Fibroblast of villous mesenchyme (primary cell): ENCODE measurements around the gene OPRM1. TPM values are rescaled to one million over a fixed set of nuclear protein-coding genes. Genes with fewer than 3 reads are reported as not detected.

Experiments
- DNase-seq: peaks from one replicate; pipeline ENCODE4 v3.0.0-alpha.2; 2010; ENCODE audit warnings: low read depth
- H3K4me3 ChIP-seq: 2 replicates; pipeline ENCODE4 v1.5.1; 2011; ENCODE audit warnings: low read depth, mild to moderate bottlenecking, low read length
- CTCF ChIP-seq: IDR thresholded peaks from 2 replicates; pipeline ENCODE4 v1.5.1; 2012; ENCODE audit warnings: low read depth, mild to moderate bottlenecking, low read length; ENCODE audit not compliant: insufficient read depth
- total RNA-seq: library from RNA; depleted of rRNA; stranded (reverse); fragments of >200 nt; gene quantifications from 2 replicates; pipeline ENCODE4 v1.2.3, GENCODE V29; 2012

Gene OPRM1
- total RNA-seq, 1 donor, result not detected

- TF ChIP-seq CTCF, result no peak
- peak; percentile 39 for DNase-seq
- H3K4me3 ChIP-seq, result no peak overlapping the region
Observed at GRCh38 chr6:154252678-154253077, 213.6 kb downstream of the OPRM1 start.

- H3K4me3 ChIP-seq, result no peak overlapping the region
- DNase-seq, result no peak
- TF ChIP-seq CTCF, result no peak
Observed at GRCh38 chr6:154257067-154257466, 218.0 kb downstream of the OPRM1 start.

- no peak for DNase-seq
- no peak overlapping the region for H3K4me3 ChIP-seq
- TF ChIP-seq CTCF, result no peak
Observed at GRCh38 chr6:154258064-154258757, 219.2 kb downstream of the OPRM1 start.

- DNase-seq, result no peak
- no peak for TF ChIP-seq CTCF
- no peak overlapping the region for H3K4me3 ChIP-seq
Observed at GRCh38 chr6:154261688-154262397, 222.8 kb downstream of the OPRM1 start.

- DNase-seq, result no peak
- TF ChIP-seq CTCF, result no peak
- H3K4me3 ChIP-seq, result no peak overlapping the region
Observed at GRCh38 chr6:154266560-154267099, 227.6 kb downstream of the OPRM1 start.

GRCh38 chr6:154267508-154268106 lies 228.6 kb downstream of the OPRM1 start:
- TF ChIP-seq CTCF, result no peak
- DNase-seq, result no peak
- no peak overlapping the region for H3K4me3 ChIP-seq
